ENCODE measurements around the gene KIFC3. TPM values are rescaled to one million over a fixed set of nuclear protein-coding genes. Genes with fewer than 3 reads are reported as not detected.
"Not testable (repeated sequence)": the region's sequence is repeated elsewhere in the genome, so short reads cannot be mapped to it uniquely, and the experiment has no call there.

Gene KIFC3, protein sequence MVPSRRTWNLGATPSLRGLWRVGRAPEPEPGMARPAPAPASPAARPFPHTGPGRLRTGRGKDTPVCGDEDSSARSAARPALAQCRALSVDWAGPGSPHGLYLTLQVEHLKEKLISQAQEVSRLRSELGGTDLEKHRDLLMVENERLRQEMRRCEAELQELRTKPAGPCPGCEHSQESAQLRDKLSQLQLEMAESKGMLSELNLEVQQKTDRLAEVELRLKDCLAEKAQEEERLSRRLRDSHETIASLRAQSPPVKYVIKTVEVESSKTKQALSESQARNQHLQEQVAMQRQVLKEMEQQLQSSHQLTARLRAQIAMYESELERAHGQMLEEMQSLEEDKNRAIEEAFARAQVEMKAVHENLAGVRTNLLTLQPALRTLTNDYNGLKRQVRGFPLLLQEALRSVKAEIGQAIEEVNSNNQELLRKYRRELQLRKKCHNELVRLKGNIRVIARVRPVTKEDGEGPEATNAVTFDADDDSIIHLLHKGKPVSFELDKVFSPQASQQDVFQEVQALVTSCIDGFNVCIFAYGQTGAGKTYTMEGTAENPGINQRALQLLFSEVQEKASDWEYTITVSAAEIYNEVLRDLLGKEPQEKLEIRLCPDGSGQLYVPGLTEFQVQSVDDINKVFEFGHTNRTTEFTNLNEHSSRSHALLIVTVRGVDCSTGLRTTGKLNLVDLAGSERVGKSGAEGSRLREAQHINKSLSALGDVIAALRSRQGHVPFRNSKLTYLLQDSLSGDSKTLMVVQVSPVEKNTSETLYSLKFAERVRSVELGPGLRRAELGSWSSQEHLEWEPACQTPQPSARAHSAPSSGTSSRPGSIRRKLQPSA
- total RNA-seq (100 to 1,000 TPM in 1 of 9 donors, 10 to 100 TPM in 8; 46.1 to 105 (median 66.8) TPM), polyA plus RNA-seq (10 to 100 TPM; 61.1 to 64.4 TPM)
- long read RNA-seq, donor 1, transcript KIFC3-203 (20 exons, 3,379 nt): major isoform, 125 of 272 reads
- long read RNA-seq, donor 1, partial matches to known transcripts: 73 of 272 reads
- long read RNA-seq, donor 1, other reads (novel, unspliced or antisense): 71 of 272 reads
- long read RNA-seq, donor 2, transcript KIFC3-203 (20 exons, 3,379 nt): major isoform, 8 of 148 reads
- long read RNA-seq, donor 2, partial matches to known transcripts: 94 of 148 reads
- long read RNA-seq, donor 2, other reads (novel, unspliced or antisense): 43 of 148 reads
- long read RNA-seq, donor 3, transcript KIFC3-201 (19 exons, 3,427 nt): minor isoform, 5 of 373 reads
- long read RNA-seq, donor 3, transcript KIFC3-203 (20 exons, 3,379 nt): major isoform, 191 of 373 reads
- long read RNA-seq, donor 3, partial matches to known transcripts: 92 of 373 reads
- long read RNA-seq, donor 3, other reads (novel, unspliced or antisense): 82 of 373 reads

- peaks cover 0 to 8% (median 3%) of the 10 kb centered on the region in 9 donors for H3K36me3 ChIP-seq
- intact Hi-C loops (cut with DNase I): loop anchor here in 7 of 10 donors (2.0 to 10.0 kb wide), 8 partner anchors 45 to 202 kb away; partner anchors contain the start of genes USB1 (in 2 of the 7) and ZNF319 (in 2 of the 7)
- ATAC-seq (peak in 3 of 4 donors; percentile 27 to 56 (median 47)), DNase-seq (peak; percentile 91 to 94 (median 92))
- 6 to 10% (median 9%) methylated on average over 50 to 78 of the region's 78 CpGs for WGBS, 4 donors
- TF ChIP-seq, protein P1, sequence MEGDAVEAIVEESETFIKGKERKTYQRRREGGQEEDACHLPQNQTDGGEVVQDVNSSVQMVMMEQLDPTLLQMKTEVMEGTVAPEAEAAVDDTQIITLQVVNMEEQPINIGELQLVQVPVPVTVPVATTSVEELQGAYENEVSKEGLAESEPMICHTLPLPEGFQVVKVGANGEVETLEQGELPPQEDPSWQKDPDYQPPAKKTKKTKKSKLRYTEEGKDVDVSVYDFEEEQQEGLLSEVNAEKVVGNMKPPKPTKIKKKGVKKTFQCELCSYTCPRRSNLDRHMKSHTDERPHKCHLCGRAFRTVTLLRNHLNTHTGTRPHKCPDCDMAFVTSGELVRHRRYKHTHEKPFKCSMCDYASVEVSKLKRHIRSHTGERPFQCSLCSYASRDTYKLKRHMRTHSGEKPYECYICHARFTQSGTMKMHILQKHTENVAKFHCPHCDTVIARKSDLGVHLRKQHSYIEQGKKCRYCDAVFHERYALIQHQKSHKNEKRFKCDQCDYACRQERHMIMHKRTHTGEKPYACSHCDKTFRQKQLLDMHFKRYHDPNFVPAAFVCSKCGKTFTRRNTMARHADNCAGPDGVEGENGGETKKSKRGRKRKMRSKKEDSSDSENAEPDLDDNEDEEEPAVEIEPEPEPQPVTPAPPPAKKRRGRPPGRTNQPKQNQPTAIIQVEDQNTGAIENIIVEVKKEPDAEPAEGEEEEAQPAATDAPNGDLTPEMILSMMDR (IDR thresholded peaks at IDR 0.05): peak in 8 of 12 donors; percentile 20 to 58 (median 41)
- TF ChIP-seq POLR2A (IDR thresholded peaks at IDR 0.05): no peak
- peak within 1 kb of the TSS; percentile 67 to 99 (median 95) for H3K27ac ChIP-seq
- H3K4me3 ChIP-seq: peak within 1 kb of the TSS; percentile 49 to 91 (median 72)
- no peaks in the 10 kb centered on the region for H3K9me3 ChIP-seq
- peaks cover 6 to 88% (median 61%) of the 10 kb centered on the region in 12 donors for H3K4me1 ChIP-seq
- H3K27me3 ChIP-seq: no peaks in the 10 kb centered on the region
Observed at GRCh38 chr16:57802341-57803133, at the start of gene KIFC3. KIFC3 (minus strand) TSS chr16:57802491; CDS start chr16:57798243, 4,248 bp downstream.

DNA sequence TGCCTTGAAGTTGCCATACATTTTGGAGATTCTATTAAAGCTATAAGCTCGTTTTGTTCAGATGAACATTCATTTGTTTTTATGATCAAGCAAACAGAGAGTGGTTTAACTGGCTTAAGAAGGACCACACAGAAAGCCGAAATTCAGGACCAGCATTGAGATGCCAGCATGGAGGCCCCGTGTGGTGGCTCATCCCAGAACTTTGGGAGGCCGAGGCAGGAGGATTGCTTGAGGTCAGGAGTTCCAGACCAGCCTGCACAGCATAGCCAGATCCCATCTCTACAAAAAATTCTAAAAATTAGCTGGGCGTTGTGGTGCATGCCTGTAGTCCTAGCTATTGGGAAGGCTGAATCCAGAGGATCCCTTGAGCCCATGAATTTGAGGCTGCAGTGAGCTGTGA is 45.9 kb upstream of the KIFC3 start:
- H3K27me3 ChIP-seq: no peaks in the 10 kb centered on the region
- no peak overlapping the region for H3K27ac ChIP-seq
- no peaks in the 10 kb centered on the region for H3K36me3 ChIP-seq
- no peaks in the 10 kb centered on the region for H3K9me3 ChIP-seq
- no peaks in the 10 kb centered on the region for H3K4me1 ChIP-seq
- intact Hi-C loops (cut with DNase I): loop anchor here in 1 of 10 donors (5.0 kb wide), 1 partner anchor 66 kb away; no protein-coding TSS in a partner anchor
- 90 to 96% (median 95%) methylated on average over 5 of the region's 5 CpGs for WGBS, 4 donors
- H3K4me3 ChIP-seq: no peak overlapping the region
- DNase-seq (no peak), ATAC-seq (no peak)
- TF ChIP-seq POLR2A (IDR thresholded peaks at IDR 0.05): no peak
- TF ChIP-seq, protein P1 (IDR thresholded peaks at IDR 0.05): no peak

- intact Hi-C loops (cut with DNase I): loop anchor here in 1 of 10 donors (5.0 kb wide), 1 partner anchor 65 kb away; no protein-coding TSS in a partner anchor
- not testable (repeated sequence) for H3K9me3 ChIP-seq, H3K27me3 ChIP-seq, ATAC-seq, H3K36me3 ChIP-seq, H3K4me3 ChIP-seq, H3K4me1 ChIP-seq, DNase-seq, H3K27ac ChIP-seq
- 77 to 90% (median 84%) methylated on average over 5 to 6 of the region's 6 CpGs for WGBS, 4 donors
Observed at GRCh38 chr16:57846931-57847330, 44.6 kb upstream of the KIFC3 start.

Measured in heart left ventricle (tissue), 16 donors.